ENCODE measurements around the gene CELF5. TPM values are rescaled to one million over a fixed set of nuclear protein-coding genes. Genes with fewer than 3 reads are reported as not detected.

Gene CELF5
- total and polyA plus RNA-seq, 9 of the 15 experiments (the other 6 are each of a cell fraction or from before 2014, with no cell fraction given) = 0.01 to 0.56 (median 0.22) TPM

- no peak for TF ChIP-seq ZNF184 (CRISPR knock-in tag; IDR thresholded peaks at IDR 0.05)
- TF ChIP-seq MTA2 (IDR thresholded peaks at IDR 0.05; ENCODE audit: low read depth) = peak; percentile 31
- peak; percentile 79 for TF ChIP-seq TAF7 (tag; IDR thresholded peaks at IDR 0.05)
- TF ChIP-seq CTBP1 (IDR thresholded peaks at IDR 0.05; ENCODE audit: borderline replicate concordance) = peak; percentile 59; the same call in 1 of the 2 replicates
- no peak for TF ChIP-seq ZNF77 (CRISPR knock-in tag; IDR thresholded peaks at IDR 0.05)
- TF ChIP-seq FOS (IDR thresholded peaks at IDR 0.05; ENCODE audit: extremely low read depth, insufficient read length) = no peak
- no peak for TF ChIP-seq ZNF253 (CRISPR knock-in tag; conservative IDR thresholded peaks at IDR 0.05)
- TF ChIP-seq ZNF609 (CRISPR knock-in tag; IDR thresholded peaks at IDR 0.05; ENCODE audit: borderline replicate concordance) = no peak
- TF ChIP-seq MEF2D (tag; conservative IDR thresholded peaks at IDR 0.05; ENCODE audit: low read depth) = 0 out of 2 replicates have a peak, but pooled peaks have one; percentile 9
- no peak for TF ChIP-seq JUNB (CRISPR knock-in tag; conservative IDR thresholded peaks at IDR 0.05)
- TF ChIP-seq ZBTB9 (CRISPR knock-in tag; IDR thresholded peaks at IDR 0.05) = no peak
- TF ChIP-seq ZBTB40 (IDR thresholded peaks at IDR 0.05) = peak; percentile 96
- no peak for TF ChIP-seq ZBTB40 (CRISPR knock-in tag; IDR thresholded peaks at IDR 0.05)
Observed at GRCh38 chr19:3185461-3186159, 38.9 kb upstream of the CELF5 start, which contains the start of gene NCLN (continued).

Data from K562 (cell line).